ENCODE measurements around the gene PPP1R12C.
A peak's percentile ranks its signal among the peaks of the same experiment; 100 is the strongest.

The PPP1R12C gene

GRCh38 chr19:55132453-55133129, 15.2 kb upstream of the PPP1R12C start:
- no peak for TF ChIP-seq POLR2A (IDR thresholded peaks at IDR 0.05; ENCODE audit: low read depth, low read length)
- DNase-seq (ENCODE audit: insufficient read length, low spot score) (no peak), FAIRE-seq (no peak)

DNA sequence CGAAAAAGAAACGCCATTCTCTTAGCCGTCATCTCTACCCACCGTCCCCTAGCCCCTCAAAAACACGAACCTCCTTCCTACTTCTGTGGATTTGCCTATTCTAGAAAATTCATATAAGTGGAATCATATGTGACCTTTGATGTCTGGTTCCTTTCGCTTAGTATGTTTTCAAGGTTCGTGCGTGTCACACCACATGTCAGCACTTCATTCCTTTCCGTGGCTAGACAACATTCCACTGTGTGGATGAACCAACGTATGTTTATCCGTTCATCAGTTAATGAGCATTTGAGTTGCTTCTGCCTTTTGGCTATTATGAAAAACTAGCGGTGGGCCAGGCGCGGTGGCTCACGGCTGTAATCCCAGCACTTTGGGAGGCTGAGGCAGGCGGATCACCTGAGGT, 14.0 kb upstream of the PPP1R12C start:
- FAIRE-seq (no peak), DNase-seq (ENCODE audit: insufficient read length, low spot score) (no peak)
- TF ChIP-seq POLR2A (IDR thresholded peaks at IDR 0.05; ENCODE audit: low read depth, low read length): no peak

- DNase-seq (ENCODE audit: insufficient read length, low spot score) (no peak), FAIRE-seq (no peak)
- no peak for TF ChIP-seq POLR2A (IDR thresholded peaks at IDR 0.05; ENCODE audit: low read depth, low read length)
These were observed 1.6 kb upstream of the PPP1R12C start for GRCh38 chr19:55119053-55119452.

DNA sequence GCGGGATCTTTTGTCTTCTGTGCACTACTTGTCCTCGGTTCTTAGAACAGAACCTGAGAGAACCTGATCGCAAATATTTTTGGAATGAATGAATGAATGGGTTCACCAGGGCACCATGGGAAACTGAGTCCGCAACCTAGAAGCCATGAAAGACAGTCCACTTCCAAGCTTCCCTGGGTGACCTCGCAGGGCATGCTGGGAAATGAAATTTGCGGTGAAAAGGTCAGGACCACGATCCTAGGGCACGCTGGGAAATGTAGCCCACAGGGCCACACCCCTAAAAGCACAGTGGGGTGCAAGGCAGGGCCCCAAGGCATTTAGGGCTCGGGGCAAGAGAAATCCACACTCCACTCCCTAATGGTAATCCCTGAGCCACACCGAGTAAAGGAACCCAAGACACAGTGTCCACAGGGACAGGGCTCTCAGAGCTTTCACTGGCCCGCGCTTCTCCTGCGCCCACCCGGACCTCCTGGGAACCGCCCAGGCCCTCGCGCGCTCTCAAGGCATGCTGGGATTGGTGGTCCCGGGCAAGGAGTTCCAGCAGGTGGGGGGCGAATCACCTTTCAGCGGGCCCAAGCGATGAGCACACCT, 1.1 kb upstream of the PPP1R12C start:
- no peak for TF ChIP-seq POLR2A (IDR thresholded peaks at IDR 0.05; ENCODE audit: low read depth, low read length)
- DNase-seq (ENCODE audit: insufficient read length, low spot score): no peak
- no peak for FAIRE-seq

- peak; percentile 100 for DNase-seq (ENCODE audit: insufficient read length, low spot score)
- peak; percentile 65 for FAIRE-seq
- peak; percentile 56 for TF ChIP-seq POLR2A (IDR thresholded peaks at IDR 0.05; ENCODE audit: low read depth, low read length)
These were observed 390 bp upstream of the PPP1R12C start for GRCh38 chr19:55117663-55118391.

GRCh38 chr19:55116232-55116858, 1.1 kb downstream of the PPP1R12C start:
- peak; percentile 28; the same call in 1 of the 2 replicates for TF ChIP-seq POLR2A (IDR thresholded peaks at IDR 0.05; ENCODE audit: low read depth, low read length)
- no peak for FAIRE-seq

DNA sequence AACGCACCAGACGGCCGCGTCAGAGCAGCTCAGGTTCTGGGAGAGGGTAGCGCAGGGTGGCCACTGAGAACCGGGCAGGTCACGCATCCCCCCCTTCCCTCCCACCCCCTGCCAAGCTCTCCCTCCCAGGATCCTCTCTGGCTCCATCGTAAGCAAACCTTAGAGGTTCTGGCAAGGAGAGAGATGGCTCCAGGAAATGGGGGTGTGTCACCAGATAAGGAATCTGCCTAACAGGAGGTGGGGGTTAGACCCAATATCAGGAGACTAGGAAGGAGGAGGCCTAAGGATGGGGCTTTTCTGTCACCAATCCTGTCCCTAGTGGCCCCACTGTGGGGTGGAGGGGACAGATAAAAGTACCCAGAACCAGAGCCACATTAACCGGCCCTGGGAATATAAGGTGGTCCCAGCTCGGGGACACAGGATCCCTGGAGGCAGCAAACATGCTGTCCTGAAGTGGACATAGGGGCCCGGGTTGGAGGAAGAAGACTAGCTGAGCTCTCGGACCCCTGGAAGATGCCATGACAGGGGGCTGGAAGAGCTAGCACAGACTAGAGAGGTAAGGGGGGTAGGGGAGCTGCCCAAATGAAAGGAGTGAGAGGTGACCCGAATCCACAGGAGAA, 1.9 kb downstream of the PPP1R12C start:
- FAIRE-seq: no peak
- no peak for TF ChIP-seq POLR2A (IDR thresholded peaks at IDR 0.05; ENCODE audit: low read depth, low read length)
- no peak for DNase-seq (ENCODE audit: insufficient read length, low spot score)

More at GRCh38 chr19:55116232-55116858, 1.1 kb downstream of the PPP1R12C start:
- DNase-seq (ENCODE audit: insufficient read length, low spot score): peak; percentile 82

- FAIRE-seq (no peak), DNase-seq (ENCODE audit: insufficient read length, low spot score) (no peak)
- TF ChIP-seq POLR2A (IDR thresholded peaks at IDR 0.05; ENCODE audit: low read depth, low read length): no peak
These were observed 2.8 kb downstream of the PPP1R12C start for GRCh38 chr19:55114566-55115145.

- no peak for TF ChIP-seq POLR2A (IDR thresholded peaks at IDR 0.05; ENCODE audit: low read depth, low read length)
- FAIRE-seq: no peak
- DNase-seq (ENCODE audit: insufficient read length, low spot score): peak; percentile 88
These were observed 3.8 kb downstream of the PPP1R12C start for GRCh38 chr19:55113570-55114039.

GRCh38 chr19:55112777-55113569, 4.5 kb downstream of the PPP1R12C start:
- DNase-seq (ENCODE audit: insufficient read length, low spot score): no peak
- TF ChIP-seq POLR2A (IDR thresholded peaks at IDR 0.05; ENCODE audit: low read depth, low read length): no peak
- FAIRE-seq: no peak

DNA sequence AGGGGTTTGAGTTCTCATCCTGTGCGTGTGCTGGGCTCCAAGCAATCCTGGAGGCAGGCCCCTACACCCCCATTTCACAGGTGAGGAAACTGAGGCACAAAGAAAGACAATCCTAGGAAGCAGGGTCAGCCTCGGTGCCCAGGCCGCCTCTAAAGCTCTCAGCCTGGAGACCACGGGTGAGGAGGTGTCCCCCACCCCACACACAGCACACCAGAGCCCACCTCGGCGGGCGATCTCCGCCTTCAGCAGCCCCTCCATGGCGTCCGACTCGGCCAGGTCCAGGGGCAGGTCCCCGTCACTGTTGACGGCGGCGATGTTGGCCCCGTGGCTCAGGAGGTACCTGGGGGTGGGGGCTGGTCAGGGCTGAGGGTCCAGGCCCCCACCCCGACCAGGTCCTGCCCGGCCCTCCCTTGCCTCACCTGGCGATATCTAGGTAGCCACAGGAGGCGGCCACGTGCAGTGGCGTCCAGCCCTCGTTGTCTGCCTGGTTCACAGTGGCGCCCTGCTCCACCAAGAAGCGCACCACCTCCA, 5.1 kb downstream of the PPP1R12C start:
- DNase-seq (ENCODE audit: insufficient read length, low spot score) (no peak), FAIRE-seq (no peak)
- TF ChIP-seq POLR2A (IDR thresholded peaks at IDR 0.05; ENCODE audit: low read depth, low read length): no peak

DNA sequence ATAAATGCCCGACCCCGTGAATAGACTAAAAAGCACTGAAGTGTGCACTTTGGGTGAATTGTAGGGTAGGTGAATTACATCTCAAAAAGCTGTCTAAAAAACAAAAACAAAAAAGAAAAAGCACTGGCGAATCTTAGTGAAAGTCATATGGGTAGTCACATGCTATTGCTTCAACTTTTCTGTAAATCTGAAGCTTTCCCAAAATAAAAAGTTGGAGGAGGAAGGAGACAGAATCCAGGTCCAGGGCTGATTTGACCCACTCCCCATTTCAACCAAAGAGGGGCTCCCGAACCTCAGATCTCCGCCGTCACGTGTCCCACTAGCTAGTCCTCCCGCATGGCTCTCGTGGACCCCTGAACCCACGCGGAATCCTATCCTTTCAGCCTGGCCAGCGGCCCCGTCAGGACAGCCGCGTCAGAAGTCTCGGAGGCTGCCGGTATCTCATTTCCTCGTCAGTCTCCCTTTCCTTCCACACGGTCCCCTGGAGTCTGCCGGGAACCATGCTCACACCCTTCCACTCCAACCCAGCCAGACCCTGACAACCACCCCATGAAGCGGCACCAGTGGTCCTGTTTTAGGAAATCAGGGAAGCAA, 6.1 kb downstream of the PPP1R12C start:
- FAIRE-seq: no peak
- no peak for TF ChIP-seq POLR2A (IDR thresholded peaks at IDR 0.05; ENCODE audit: low read depth, low read length)
- DNase-seq (ENCODE audit: insufficient read length, low spot score): no peak

Data from H54 (cell line).